IPS-11a (cell line): ENCODE results near the gene NLRP6.
"Not testable (repeated sequence)": the region's sequence is repeated elsewhere in the genome, so short reads cannot be mapped to it uniquely, and the experiment has no call there.

Source experiments
- H3K4me3 ChIP-seq: one replicate; pipeline ENCODE4 v1.5.1; 2013; ENCODE audit warnings: low read depth, low read length, control low read depth

Gene NLRP6

DNA sequence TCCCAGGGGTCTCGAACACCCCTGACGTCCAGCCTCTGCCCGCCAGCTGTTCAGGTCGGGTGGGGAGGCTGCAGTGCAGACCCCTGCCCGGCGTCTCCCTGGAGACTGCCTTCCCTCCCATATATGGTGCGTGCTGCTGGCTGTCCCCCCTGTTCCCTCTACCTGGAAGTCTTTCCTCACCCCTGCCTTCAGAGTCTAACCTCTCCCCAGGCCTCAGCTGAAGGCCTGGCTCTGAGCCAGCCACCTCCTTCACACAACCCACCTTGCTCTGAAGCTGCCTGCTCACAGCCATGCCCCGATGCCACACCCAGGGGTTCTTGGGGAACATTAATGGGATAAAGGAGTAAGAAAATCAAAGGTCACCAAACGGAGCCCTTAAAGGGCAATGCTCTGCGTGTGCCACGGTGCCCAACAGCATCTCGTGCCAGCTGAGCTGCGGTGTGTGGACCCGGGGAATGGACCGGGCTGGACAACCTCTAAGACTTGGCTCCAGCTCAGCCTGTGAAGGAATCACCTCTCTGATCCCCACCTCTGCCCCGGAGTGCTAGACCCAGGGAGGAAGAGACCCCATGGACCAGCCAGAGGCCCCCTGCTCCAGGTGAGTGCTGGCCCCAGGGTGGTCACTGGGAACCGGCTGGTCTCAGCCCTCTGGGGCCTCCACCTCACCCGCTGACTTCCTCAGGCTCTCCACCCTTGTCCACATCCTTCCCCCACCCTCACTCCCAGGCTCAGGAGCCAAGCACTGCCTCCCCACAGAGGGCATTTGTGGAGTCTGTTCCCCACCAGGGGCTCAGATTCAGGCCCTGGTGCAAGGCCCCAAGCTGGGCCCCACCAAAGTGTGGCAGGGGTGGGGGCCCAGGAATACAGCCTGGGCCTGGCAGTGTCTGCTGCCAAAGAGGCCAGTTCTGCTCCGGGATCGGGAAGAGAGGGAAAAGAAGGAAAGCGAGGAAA is at the start of gene NLRP6:
Gene NLRP6 (plus strand): TSS at position 407 of the 951 bp plus-strand sequence. CDS start 163 bp downstream, at position 570.
- no peak within 1 kb of the TSS for H3K4me3 ChIP-seq

DNA sequence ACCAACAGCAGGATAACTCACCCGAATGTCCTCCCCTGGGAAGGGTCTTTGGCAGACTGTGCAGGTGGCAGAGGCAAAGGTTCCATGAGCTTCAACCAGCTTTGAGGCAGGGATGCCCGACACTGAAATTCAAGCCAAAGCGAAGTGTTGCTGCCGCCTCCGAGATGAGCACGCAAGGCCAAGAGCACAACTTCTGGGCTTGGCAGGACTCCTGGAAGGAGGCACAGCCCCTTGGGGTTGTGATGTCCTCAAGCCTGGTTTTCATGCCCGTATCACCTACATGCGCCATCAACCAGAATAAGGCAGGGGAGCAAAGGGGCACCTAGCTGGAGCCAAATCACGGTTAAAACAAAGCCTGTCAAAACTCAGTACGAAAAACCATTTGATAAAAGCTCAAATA is 47.8 kb upstream of the NLRP6 start:
- no peak overlapping the region for H3K4me3 ChIP-seq

DNA sequence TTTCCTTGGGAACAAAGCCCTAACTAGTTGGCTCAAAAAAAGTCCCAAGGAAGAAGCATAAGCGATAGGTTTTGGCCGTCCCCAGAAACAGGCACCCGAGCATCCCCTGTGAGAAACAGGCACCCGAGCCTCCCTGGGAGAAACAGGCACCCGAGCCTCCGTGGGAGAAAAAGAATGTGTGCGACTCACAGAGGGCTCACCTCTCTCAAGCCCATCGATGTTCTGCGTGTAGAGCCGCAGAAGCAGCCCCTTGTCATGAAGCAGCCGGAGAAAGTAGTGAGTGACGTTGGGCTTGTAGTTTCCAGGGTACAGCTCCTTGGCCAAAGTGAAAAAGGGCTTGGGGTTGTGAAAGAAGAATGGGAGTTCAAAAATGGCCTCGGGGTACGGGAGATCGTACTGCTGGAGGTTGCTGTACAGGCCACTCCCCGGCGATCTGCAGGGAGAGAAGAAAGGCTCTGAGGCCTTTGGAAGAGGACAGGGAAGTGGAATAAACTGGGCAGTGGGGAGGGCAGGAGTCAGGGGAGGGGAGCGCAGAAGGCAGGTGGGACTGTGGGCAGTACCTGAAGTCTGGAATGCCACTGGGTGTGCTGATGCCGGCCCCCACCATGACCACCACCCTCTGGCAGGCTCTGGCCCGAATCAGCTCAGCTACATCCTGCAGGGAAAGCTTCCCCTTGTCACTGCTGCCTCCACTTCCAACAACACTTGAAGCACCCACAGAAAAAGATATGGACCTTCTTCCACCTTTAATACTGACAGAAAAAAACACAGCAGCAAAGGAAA is 45.2 kb upstream of the NLRP6 start:
- no peak overlapping the region for H3K4me3 ChIP-seq

DNA sequence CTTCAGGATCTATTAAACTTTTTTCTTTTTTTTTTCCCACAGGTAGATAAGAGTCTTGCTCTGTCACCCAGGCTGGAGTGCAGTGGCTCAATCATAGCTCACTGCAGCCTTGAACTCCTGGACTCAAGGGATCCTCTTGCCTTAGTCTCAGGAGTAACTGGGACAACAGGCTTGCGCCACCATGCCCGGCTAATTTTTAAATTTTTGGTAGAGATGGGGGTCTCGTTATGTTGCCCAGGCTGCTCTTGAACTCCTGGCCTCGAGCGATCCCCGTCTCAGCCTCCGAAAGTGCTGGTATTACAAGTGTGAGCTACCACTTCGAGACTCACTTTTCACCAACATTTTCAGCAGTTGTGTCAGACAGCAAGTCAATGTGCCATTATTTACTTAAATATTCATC is 43.0 kb upstream of the NLRP6 start:
- H3K4me3 ChIP-seq, result peak overlapping the region; percentile 50

DNA sequence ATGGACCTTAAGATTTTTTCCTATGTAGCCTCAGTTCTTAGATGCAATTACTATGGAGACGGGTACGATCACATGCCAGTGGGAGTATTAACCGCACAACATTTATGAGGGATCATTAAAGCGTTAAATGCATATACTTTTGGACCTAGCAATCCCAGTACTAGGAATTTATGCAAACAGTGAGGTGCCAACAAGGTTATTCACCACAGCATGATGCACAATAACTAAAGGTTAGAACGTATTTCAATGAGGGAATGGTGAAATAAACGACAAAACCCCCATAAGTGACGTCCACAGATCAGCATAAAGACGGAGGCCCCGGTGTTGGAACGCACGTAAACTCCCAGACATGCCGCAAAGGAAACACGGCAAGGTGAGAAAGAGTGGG is 42.6 kb upstream of the NLRP6 start:
- peak overlapping the region; percentile 50 for H3K4me3 ChIP-seq

DNA sequence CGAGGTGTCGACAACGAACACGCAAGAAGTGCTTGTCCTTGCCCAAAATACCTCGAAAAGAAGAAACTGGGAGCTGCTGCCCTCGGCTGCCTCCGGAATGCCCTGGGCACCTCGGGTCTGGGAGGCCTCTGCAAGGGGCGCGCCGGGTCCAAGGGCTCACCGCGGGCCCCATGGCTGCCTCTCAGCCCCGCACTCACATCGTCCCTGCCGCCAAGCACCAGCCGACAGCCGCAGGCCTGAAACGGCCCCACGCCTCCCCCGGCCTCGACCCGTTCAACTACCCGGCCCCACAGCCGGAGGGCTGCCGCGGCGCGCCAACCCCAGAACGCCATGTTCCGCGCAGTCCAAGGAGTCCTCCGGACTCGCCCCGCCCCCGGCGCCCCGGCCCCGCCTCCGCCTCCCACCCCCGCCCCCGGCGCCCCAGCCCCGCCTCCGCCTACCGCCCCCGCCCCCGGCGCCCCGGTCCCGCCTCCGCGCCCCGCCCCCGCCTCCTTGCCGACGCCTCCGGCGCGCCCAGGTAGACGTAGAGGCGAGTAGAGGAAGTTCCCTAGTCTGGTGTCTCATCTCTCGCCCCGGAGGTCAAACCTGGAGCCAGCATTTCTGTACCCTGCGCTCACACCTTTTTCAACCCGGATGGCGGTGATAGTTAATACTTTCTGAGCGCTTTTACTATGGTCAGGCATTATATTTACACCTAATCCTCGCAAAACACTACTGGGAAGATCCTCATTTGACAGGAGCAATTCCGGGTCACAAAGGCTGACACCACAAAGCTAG is 42.0 kb upstream of the NLRP6 start, which contains the start of gene SIRT3:
Gene SIRT3 (minus strand): TSS at position 346 of the 777 bp plus-strand sequence. CDS start 14 bp downstream, at position 332.
- peak within 1 kb of the TSS; percentile 90 for H3K4me3 ChIP-seq

DNA sequence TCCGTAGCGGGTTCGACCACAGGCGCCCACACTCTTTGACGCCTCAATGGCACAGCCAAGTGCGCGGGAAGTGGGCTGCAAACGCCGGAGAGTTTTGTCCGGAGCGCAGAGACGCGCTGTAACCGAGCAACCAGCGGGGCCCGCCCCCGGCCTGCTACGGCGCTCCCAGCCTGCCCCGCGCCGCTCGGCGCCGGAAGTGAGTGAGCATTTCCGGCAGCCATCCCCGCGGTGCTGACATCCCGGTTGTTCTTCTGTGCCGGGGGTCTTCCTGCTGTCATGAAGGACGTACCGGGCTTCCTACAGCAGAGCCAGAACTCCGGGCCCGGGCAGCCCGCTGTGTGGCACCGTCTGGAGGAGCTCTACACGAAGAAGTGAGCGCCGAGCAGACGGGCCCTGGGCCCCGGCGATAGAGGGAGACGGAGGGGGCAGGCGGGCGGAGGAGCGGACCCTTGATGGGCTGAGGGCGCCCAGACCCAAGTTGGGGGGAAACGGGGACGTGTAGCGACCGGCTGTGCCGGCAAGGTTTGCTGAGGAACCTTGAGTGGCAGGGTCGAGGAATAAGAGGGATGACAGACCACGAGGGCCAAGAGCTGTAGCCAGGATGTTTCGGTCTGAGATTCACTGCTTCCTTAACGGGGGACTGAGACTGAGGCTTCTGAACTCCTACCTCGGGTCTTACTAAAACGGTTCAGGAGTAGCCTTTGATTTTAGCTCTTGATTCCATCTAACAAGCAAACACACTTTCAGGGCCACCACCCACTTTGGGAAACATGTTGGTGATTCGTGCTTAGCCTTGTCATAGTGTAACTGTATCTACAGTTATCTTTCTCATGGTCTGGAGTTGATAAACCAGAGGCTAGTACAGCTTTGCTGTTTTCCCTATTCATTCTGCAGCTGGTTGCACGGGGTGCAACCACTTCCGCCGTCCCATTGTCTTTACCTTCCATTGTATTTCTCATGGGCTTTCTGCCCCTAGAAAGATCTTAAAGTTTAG is 41.1 kb upstream of the NLRP6 start, which contains the start of gene PSMD13:
Gene PSMD13 (plus strand): TSS at position 203 of the 994 bp plus-strand sequence. CDS start 74 bp downstream, at position 277.
- peak within 1 kb of the TSS; percentile 90 for H3K4me3 ChIP-seq

DNA sequence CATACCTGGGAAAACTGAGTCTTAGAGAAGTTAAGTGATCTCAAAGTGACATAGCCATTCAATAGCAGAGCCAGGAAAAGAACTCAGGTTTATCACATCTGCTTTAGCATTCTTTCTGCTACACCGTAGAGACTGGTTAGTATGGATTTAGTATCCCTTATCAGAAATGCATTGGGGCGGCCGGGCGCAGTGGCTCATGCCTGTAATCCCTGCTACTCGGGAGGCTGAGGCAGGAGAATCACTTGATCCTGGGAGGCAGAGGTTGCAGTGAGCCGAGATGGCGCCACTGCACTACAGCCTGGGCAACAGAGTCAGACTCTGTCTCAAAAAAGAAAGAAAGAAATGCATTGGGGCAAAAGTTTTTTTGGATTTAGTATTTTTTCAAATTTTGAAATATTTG is 39.9 kb upstream of the NLRP6 start:
- H3K4me3 ChIP-seq, result not testable (repeated sequence)

DNA sequence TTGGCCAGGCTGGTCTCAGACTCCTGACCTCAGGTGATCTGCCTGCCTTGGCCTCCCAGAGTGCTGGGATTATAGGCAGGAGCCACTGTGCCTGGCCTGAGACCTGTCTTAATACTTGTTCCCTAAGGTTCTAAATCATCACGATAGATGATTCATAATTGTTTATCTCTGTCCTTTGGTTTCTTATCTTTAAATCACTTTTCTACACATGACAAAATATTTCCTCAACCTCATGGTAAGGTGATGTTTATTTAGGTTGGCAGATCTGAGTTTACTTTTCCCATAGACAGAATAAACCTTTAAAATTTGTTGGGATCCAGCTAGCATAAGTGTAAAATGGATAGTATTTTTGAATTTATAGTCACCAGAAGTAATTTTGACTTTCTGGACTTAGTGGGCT is 37.9 kb upstream of the NLRP6 start:
- no peak overlapping the region for H3K4me3 ChIP-seq

DNA sequence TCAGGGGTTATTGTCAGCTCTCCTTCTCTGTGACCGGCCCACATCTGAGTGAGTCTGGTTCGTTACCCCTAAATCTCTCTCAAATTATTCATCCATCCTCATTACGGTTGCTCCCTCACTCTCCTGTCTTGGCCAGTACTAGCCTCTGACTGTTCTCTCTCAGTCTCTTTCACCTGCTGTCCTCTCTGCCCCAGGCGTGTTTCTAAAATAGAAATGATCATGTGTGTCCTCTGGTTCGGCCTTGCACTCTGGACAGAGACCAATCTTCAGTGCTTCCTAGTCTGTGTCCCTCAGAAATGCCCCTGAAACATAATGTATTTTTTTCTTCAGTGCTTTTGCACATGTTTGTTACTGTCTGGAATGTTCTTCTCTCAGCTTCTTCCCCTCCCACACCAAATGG is 36.6 kb upstream of the NLRP6 start:
- H3K4me3 ChIP-seq, result no peak overlapping the region

DNA sequence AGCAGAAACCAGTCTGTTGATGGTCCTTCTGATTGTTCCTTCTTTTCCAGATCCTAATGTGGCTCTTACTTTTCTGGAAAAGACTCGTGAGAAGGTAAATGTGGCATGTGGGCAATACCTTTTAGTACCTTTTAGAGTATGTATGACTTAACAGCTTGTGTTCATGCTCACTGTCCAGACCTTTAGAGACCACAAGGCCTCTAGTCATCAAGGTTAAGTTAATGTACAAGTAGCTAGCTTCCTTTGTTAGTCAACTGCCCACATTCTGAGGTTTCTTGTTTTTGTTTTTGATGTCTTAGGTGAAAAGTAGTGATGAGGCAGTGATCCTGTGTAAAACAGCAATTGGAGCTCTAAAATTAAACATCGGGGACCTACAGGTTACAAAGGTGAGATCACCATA is 33.8 kb upstream of the NLRP6 start:
- H3K4me3 ChIP-seq, result no peak overlapping the region

DNA sequence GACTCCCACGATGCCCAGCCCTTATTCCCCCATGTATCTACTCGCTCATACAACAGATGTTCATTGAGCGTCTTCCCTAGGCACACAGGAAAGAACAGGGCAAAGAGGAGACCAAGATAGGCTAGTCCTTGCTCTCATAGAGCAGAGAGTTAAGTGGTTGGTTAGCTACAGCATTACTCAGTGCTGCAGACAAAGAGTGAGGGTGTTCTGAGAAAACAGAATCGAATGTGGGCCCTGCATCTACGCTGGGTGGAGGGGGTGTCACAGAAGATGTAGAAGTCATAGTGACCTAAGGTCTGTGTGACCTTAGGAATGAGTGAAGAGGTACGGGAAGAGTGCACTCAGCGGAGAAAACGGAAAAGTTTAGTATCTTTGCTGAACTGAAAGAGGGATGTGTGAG is 29.1 kb upstream of the NLRP6 start:
- H3K4me3 ChIP-seq, result no peak overlapping the region

DNA sequence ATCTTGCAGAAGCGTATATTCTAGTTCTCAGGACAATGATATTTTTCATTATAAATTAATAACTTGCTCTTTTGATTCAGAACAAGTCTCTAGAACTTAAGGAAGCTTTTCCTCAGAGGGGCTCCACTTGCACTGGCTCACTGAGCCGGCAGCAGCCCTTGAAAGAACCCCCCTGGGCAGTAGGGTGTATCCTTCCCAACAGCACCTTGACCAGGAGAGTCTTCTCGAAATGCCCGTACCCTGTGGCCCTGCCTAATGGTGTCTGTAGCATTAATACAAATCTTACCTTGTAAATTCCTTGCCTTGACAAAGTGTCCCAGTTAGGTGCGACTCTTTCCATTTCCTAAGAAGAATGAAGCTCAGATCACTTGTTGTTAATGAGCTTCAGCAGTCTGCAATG is 27.9 kb upstream of the NLRP6 start:
- H3K4me3 ChIP-seq, result no peak overlapping the region

DNA sequence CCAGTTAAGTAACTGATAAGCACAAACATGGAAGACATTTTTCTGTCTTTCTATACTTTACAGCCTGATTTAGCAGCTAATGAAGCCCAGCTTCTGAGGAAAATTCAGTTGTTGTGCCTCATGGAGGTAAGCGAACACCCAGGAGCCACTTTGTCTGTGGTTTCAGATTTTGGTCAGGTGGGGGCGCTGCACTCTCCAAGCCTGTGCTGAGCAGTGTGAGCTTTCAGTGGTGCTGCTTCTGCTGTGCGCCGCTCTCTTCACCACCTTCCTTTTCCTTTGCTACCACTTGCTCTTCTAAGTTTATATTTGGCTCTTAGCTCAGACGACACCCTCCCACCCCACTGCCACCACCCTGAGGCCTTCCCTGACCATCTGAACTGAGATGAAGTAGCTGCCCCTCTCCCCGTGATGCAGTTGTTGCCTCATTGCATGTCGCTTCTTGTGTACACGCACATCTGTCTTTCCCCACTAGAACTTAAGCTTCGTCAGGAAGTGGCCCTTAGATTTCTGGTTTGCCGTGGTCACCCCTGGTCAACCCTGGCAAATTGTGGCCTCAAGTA is 27.4 kb upstream of the NLRP6 start:
- no peak overlapping the region for H3K4me3 ChIP-seq

DNA sequence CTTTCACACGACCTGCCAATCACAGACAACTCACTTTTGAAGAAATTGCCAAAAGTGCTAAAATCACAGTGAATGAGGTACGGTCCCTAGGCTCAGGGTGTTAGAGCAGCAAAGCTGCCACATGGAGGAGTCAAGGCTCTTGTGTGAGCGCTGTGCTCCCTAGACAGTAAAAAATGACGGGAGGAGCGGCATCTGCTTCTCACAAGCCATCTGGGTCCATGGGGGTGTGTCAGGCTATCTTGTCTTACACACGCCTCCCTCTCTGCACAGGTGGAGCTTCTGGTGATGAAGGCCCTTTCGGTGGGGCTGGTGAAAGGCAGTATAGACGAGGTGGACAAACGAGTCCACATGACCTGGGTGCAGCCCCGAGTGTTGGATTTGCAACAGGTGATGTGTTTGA is 26.7 kb upstream of the NLRP6 start:
- no peak overlapping the region for H3K4me3 ChIP-seq

DNA sequence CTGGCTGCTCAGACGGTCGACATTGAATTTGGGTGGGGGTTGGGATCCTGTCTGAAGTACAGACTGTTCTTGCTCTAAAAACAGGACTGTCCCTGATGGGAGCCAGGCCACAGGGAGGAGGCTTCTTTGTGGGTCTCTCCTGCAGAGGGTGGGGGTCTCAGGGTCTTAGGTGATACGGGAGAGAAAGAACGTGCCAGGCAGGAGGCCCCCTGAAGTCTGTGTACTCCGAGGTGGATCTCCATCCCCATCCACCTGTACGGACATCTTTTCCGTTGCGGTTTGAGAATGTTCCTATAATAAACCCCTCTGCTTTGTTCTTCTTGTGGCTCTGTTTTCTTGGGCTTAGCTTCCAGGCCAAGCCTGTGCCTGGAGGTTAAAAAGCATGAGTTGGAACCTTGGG is 25.5 kb upstream of the NLRP6 start:
- no peak overlapping the region for H3K4me3 ChIP-seq

DNA sequence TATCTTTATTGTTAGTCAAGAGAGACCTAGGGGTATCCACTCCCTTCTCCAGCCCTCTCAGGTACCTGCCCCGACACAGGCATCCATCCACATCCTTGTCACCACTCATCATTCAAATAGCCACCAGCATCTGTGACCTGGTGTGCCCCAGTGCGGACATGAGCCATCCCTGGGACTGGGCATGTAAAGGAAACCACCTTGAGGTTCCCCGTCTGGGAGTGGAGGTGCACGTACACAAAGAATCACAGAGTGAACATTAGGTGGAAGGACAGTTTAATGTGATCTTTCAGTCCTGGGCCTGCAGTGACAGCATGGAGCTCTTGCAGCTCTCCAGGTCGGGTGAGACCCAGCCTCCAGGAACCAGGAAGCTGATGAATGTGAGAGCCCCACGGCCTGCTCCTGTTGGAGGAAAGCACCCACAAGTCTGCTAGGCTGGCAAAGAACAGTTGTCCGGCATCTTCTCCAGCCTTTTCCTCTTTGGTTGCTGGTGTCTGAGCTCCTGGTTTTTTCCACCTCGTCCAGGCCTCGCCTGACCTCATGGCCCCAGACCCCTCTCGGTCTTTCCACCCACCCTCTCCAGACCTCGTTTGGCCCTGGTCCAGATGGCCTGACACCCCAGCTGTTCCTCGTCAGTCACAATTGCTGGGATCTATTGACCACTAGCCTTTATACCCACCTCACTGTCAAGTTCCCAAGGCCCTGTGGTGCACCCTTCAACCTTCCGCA is 24.9 kb upstream of the NLRP6 start:
- H3K4me3 ChIP-seq, result no peak overlapping the region

DNA sequence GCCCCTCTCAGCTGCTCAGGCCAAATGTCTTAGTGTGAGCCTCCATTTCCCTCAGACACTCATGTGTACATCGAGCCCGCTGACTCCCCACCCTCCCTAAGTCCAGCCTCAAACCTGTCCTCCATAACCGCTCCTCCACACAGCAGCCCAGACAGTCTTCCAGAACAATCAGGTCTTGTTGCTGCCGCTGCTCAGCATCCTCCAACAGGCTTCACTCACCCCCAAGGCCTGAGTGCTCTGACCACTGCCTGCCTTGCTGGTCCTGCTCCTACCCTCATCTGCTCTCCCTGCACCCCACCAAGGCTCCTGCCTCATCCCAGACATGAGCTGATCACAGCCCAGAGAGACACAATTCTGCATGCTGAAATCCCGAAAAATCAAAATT is 24.3 kb upstream of the NLRP6 start:
- H3K4me3 ChIP-seq, result no peak overlapping the region

DNA sequence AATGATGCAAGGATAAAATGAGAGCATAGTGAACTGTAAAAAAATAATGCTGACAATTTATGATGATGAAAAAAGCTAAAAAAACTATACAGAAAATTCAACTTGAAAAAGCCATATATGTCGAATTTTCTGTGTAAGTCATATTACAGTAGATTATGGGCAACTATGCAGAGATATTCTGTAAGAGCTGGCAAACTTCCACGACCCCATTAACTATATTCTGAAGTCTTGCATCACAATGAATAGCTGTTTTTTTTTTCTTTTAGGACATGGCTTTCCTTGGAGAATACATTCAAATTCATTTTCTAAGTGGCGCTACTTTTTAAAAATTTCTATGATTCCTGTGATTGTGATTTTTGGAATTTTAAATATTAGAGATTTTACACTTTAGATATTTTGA is 23.0 kb upstream of the NLRP6 start:
- no peak overlapping the region for H3K4me3 ChIP-seq
